ENCODE results near the gene SLC46A2.

The SLC46A2 gene

GRCh38 chr9:112858005-112858404 is 32.7 kb downstream of the SLC46A2 start:
- DNase-seq (ENCODE audit: low read depth): no peak

- DNase-seq (ENCODE audit: low read depth): no peak
Measured at GRCh38 chr9:112856843-112857242, 33.8 kb downstream of the SLC46A2 start.

- no peak for DNase-seq (ENCODE audit: low read depth)
Measured at GRCh38 chr9:112856200-112856599, 34.5 kb downstream of the SLC46A2 start.

- DNase-seq (ENCODE audit: low read depth): no peak
Measured at GRCh38 chr9:112854657-112855056, 36.0 kb downstream of the SLC46A2 start.

GRCh38 chr9:112853882-112854585 is 36.6 kb downstream of the SLC46A2 start:
- no peak for DNase-seq (ENCODE audit: low read depth)

GRCh38 chr9:112852741-112853504 is 37.8 kb downstream of the SLC46A2 start:
- DNase-seq (ENCODE audit: low read depth): no peak

GRCh38 chr9:112850840-112851239 is 39.8 kb downstream of the SLC46A2 start:
- no peak for DNase-seq (ENCODE audit: low read depth)

- no peak for DNase-seq (ENCODE audit: low read depth)
Measured at GRCh38 chr9:112849363-112849922, 41.2 kb downstream of the SLC46A2 start.

- DNase-seq (ENCODE audit: low read depth): no peak
Measured at GRCh38 chr9:112848316-112849151, 42.1 kb downstream of the SLC46A2 start.

- no peak for DNase-seq (ENCODE audit: low read depth)
Measured at GRCh38 chr9:112846528-112847488, 43.9 kb downstream of the SLC46A2 start.

GRCh38 chr9:112844771-112845542 is 45.7 kb downstream of the SLC46A2 start:
- peak; percentile 47 for DNase-seq (ENCODE audit: low read depth)

- DNase-seq (ENCODE audit: low read depth): no peak
Measured at GRCh38 chr9:112842555-112842954, 48.1 kb downstream of the SLC46A2 start.

GRCh38 chr9:112841261-112841660 is 49.4 kb downstream of the SLC46A2 start:
- no peak for DNase-seq (ENCODE audit: low read depth)

GRCh38 chr9:112839331-112839730 is 51.3 kb downstream of the SLC46A2 start:
- DNase-seq (ENCODE audit: low read depth): no peak

- no peak for DNase-seq (ENCODE audit: low read depth)
Measured at GRCh38 chr9:112838342-112838741, 52.3 kb downstream of the SLC46A2 start.

- no peak for DNase-seq (ENCODE audit: low read depth)
Measured at GRCh38 chr9:112836394-112836793, 54.3 kb downstream of the SLC46A2 start.

- DNase-seq (ENCODE audit: low read depth): no peak
Measured at GRCh38 chr9:112833081-112833480, 57.6 kb downstream of the SLC46A2 start.

GRCh38 chr9:112831969-112832368 is 58.7 kb downstream of the SLC46A2 start:
- DNase-seq (ENCODE audit: low read depth): no peak

GRCh38 chr9:112831281-112831851 is 59.3 kb downstream of the SLC46A2 start:
- DNase-seq (ENCODE audit: low read depth): no peak

Measured in stimulated activated CD4-positive, alpha-beta T cell treated with anti-CD3 and anti-CD28 coated beads, Interleukin-2, amount 100 ng/mL, for 4 hours (primary cell).